H4 (cell line): ENCODE measurements around the gene NUS1. TPM values are rescaled to one million over a fixed set of nuclear protein-coding genes. Genes with fewer than 3 reads are reported as not detected.
"Not testable (repeated sequence)": the region's sequence is repeated elsewhere in the genome, so short reads cannot be mapped to it uniquely, and the experiment has no call there.

Experiments
- DNase-seq: peaks from one replicate; pipeline ENCODE4 v3.0.0-alpha.2; 2015; ENCODE audit warnings: low spot score
- total RNA-seq: library from RNA; depleted of rRNA; stranded (reverse); fragments of >200 nt; shearing (Covaris generic); gene quantifications from 2 replicates; pipeline ENCODE4 v1.2.3, GENCODE V29; 2014; rRNA removed

The NUS1 gene
- total RNA-seq, 1 experiment from 2014 or later, result 12.2 TPM

DNA sequence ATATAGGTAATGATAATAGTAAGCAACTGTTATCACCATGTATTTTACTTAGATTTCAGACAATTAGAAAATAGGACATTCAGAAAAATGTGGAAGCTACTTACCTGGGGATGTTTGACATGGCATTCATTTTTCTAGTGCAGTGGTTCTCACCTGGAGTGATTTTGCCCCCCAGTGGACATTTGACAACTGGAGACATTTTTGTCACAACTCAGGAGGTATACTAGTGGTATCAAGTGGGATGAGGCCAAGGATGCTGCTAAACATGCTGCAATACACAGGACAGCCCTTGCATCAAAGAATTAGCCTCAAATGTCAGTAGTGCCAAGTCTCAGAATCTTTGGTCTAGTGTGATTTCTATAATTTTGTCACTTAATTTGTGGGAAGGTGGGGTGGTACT is 36.1 kb downstream of the NUS1 start:
- no peak for DNase-seq

DNA sequence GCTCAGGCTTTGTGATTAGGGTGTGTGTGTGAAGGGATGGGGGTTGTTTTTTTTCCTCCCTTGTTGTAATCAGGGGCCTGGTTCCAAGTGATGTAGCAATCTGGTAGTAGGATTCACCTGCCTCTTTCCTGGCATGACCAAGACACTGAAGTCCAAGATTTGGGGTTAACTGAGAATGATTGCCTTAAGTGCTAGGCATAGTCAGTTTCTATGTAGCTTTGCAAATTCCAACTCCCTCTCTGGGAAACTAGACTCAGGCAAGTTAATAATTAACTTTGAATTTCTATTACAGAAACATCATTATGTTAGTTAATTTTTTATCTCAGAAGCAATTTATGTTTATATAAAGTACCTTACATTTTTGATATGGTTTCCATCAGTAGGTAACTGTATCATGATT is 43.6 kb downstream of the NUS1 start:
- DNase-seq, result no peak

DNA sequence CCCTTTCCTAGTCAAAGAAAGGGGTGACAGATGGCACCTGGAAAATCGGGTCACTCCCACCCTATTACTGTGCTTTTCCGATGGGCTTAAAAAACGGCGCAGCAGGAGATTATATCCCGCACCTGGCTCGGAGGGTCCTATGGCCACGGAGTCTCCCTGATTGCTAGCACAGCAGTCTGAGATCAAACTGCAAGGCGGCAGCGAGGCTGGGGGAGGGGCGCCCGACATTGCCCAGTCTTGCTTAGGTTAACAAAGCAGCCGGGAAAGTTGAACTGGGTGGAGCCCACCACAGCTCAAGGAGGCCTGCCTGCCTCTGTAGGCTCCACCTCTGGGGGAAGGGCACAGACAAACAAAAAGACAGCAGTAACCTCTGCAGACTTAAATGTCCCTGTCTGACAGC is 46.3 kb downstream of the NUS1 start:
- not testable (repeated sequence) for DNase-seq

DNA sequence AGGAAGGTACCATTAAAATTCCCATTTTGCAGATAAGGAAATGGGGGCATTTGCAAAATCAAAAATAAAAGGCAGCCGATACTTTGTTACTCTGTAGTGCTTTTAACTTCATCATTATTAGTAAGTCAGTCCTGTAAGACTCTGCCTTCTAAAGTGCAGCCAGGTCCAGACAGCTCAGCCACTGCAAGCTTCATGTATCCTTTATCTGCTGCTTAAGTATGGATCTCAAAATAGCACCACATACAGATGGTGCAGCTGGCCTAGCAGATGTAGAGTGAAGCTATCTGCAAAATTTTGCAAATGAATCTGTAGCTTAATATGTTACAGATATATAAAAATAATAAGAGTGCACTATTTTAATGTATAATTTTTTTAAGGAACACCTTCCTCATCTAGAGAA is 53.4 kb downstream of the NUS1 start:
- no peak for DNase-seq

DNA sequence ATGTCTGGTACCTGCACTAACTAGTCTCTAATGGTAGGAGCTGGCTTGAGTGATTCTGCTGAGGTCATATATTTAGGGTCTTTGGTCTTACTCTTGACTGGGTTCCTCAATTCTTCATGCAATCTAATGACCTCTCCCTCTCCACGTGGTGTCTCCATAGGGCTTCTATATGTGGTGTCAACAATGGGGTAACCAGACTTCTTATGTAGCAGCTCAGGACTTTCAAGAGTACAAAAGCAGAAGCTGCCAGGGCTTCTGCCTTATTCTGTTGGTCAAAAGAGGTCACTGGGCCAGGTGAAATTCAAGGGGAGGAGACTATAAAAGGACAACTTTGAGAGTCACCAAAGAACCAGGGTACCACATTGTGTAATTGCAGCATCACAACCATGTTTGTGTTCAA is 54.3 kb downstream of the NUS1 start:
- DNase-seq, result no peak

DNA sequence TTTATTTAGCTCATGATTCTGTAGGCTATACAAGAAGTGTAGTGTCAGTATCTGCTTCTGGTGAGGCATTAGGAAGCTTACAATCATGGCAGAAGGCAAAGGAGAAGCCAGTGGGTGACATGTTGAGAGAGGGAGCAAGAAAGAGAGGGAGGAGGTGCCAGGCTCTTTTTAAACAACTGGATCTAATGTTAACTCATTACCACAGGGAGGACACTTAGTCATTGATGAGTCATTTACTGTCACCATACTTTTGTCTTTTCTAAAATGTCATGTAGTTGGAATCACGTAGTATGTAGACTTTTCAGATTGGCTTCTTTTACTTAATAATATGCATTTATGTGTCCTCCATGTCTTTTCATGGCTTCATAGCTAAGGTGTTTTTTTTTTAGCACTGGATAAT is 58.1 kb downstream of the NUS1 start:
- no peak for DNase-seq

DNA sequence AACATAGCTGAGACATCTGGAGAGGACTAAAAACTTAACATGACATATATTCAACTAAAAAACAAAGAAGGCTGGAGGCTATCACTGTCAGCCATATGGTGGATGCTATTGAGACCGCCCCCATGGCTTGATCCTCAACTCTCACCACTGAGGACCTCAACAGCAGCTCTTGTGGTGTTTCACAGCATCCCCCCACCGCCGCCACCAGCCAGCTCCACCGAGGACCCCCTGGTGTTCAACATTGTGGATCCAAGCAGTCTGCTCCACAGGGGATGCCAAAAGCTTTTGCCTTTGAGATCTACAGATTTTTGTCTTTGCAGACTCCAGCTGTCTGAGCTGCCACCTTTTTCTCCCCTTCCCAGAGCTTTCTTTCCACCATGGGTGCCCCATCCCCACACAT is 64.6 kb downstream of the NUS1 start:
- DNase-seq, result no peak

DNA sequence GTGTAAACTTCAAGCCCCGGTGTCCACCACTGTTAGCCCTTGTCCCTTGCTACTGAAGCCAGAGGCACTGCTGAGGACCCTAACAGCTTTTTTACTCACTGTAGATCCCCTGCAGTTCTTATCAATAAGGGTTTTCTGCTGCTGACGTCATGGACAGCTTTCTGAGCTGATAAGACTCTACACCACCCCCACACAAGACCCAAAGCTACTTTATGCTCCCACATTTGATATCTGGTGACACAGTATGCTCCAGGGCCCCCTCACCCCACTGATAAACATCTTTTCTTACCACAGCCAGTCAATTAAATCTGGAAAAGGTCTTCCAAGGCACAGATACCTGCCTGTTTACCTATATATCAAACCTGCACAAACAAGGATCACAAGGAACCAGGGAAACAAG is 65.3 kb downstream of the NUS1 start:
- DNase-seq, result no peak

DNA sequence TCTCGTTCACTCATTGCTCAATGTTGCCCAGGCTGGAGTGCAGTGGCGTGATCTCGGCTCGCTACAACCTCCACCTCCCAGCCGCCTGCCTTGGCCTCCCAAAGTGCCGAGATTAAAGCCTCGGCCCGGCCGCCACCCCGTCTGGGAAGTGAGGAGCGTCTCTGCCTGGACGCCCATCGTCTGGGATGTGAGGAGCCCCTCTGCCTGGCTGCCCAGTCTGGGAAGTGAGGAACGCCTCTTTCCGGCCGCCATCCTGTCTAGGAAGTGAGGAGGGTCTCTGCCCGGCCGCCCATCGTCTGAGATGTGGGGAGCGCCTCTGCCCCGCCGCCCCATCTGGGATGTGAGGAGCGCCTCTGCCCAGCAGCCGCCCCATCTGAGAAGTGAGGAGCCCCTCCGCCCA is 75.4 kb downstream of the NUS1 start:
- not testable (repeated sequence) for DNase-seq

Other genes starting within 250 kb of the NUS1 start
- 0.12 and 0.70 TPM in 2 replicates for gene ROS1, start 249.5 kb upstream of the NUS1 start, total RNA-seq
- gene DCBLD1, start 192.8 kb upstream of the NUS1 start, total RNA-seq, result 17.3 and 28.6 TPM in 2 replicates
- gene GOPC, start 73.0 kb upstream of the NUS1 start, total RNA-seq, result 16.0 and 22.1 TPM in 2 replicates
- gene SLC35F1, start 231.8 kb downstream of the NUS1 start, total RNA-seq, result 0.15 and 0.18 TPM in 2 replicates